DMS114 treated with DMSO at 0.1 percent for 48 hours (cell line): ENCODE data around the gene AGR3.
"Not testable (repeated sequence)": the region's sequence is repeated elsewhere in the genome, so short reads cannot be mapped to it uniquely, and the experiment has no call there.

Source experiments
- DNase-seq: peaks from one replicate; lab custom pipeline; 2025; ENCODE audit not compliant: unreplicated experiment; lab: John Stamatoyannopoulos, UW

AGR3 gene

DNA sequence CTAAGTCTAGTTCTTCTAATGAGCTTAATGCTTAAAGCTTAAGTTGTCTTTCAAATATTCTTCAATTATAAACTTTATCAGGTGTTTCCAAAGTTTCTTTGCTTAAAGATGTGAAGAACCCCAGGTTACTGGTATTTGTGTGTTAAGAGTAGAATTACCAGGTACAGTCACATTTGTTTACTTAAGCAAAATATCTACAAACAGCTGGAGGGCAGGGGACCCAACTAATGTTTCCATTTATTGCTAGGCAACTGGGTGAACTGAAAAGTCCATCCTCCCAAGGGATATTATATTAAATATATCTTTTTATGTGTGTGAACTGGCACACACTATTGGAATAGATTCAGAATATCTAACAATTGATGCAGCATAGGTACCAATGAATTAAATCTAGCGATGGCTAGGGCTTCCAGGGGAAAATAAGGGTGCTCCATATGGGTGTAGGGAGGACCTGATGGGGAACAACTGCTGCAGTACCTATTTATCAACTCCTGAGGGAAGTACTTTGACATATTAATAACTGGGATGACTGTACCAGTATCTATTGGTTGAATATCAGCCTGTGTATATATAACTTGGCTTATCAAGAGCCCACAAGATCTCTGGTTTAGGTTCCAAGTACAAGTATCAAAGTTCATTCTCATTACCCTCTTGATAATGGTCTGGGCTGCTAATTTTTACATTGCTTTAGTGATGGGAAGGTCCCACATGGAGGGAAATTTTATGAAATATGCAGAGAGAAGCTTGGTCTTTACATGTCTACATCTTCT, 10.3 kb upstream of the AGR3 start:
- DNase-seq = no peak

DNA sequence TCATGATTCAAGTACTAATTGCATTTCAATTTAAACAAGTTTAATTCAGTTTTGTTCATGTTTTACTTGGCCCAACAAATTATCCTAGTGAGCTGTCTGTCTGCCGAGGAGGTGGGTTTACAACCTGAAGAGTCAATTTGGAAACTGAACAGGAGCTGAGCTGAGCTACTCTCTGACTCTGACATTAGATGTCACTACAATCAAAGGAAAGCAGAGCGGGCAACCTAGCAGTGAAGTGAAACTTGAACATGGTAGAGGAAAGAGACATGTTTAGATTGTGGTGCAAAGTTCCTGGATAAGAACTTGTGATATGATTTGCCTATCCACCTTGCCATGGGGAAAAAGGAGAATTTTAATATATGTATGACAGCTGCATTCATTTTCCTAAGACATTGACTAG, 9.6 kb upstream of the AGR3 start:
- no peak for DNase-seq

DNA sequence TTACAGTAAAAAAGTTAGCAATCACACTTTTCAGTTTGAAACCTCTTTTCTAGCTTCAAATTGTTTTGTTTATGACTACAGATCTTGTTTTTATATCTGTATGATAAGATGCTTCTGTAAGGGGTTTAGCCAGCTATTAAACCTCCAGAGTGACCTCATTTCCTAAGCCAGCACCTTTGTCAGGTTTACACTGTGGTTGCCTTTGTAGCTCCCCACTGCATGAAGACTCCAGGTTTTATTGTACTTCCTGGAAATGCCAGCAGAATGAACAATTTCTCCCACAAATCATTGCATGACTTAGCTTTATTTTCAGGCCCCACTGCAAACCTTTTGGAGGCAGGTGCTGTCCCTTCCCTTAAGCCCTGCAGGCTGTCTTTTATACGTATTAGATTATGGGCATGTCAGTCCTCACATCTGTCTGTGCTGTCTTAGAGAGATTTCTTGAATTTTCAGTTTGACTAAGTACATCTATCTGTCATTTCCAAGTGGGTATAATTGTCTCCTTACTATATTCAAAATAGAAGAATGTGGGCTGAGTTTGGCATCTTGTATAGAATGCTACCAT, 8.2 kb upstream of the AGR3 start:
- no peak for DNase-seq

DNA sequence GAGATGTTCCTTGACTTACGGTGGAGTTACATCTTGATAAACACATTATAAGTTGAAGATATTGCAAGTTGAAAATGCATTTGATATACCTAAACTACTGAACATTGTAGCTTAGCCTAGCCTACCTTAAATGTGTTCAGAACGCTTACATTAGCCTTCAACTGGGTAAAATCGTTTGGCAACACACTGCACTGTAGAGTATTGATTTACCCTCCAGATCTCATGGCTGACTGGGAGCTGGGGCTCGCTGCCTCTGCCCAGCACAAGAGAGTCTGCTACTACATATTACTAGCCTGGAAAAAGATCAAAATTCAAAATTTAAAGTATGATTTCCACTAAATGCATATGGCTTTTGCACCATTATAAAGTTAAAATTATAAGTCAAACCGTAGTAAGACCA, 7.5 kb upstream of the AGR3 start:
- no peak for DNase-seq

DNA sequence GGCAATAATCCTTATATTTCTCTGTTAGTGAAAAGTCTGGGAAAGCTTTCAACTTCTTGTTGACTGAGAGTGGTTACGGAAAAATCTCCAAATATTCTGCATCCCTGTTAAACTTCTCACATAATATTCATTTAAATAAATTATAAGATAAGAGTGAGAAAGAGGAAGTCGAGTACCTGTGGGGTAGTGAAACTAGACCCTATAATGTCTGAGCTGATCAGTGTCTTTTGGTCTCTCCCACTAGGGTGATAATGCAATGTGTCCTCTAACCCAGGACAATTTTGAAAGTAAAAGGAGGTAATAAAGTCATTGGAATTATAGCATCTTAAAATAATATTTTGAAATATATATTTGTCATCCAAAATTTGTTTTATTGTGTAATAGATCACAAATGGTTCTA, 2.1 kb upstream of the AGR3 start:
- no peak for DNase-seq

GRCh38 chr7:16880554-16880953, 1.2 kb downstream of the AGR3 start:
- no peak for DNase-seq

GRCh38 chr7:16879181-16879580, 2.6 kb downstream of the AGR3 start:
- no peak for DNase-seq

- DNase-seq = no peak
Observed at GRCh38 chr7:16875861-16876260, 5.9 kb downstream of the AGR3 start.

DNA sequence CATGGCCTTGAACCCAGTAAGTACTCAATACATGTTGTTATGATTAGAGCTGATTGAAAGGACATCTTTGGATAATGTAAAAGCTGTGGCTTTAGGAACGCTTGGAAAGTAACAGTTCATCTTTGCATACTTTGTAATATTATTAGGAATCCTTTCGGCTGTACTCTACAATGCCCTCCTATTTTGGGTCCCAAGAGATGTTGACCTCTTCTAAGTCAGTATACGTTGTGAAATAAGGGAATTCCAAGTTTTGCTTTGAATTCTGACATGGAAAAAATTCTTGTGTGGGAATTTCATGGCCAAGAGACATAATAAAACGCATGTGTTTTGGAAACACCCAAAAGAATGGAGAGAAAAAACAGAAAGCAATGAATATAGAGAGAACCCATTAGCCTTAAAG, 7.7 kb downstream of the AGR3 start:
- no peak for DNase-seq

DNA sequence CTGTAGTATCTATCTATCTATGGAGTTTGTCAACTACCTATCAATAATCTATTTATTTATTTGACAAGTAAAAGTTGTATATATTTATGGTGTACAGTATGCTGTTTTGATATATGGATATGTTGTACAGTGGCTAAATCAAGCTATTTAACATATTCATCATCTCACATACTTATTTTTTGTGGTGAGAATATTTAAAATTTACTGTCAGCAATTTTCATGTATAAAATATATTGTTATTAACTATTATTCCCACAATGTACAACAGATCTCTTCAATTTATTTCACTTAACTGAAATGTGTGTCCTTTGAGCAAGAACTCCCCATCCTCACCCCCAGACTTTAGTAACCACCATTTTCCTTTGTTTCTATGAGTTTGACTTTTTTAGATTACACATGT, 14.5 kb downstream of the AGR3 start:
- DNase-seq = no peak

GRCh38 chr7:16853189-16853588, 28.6 kb downstream of the AGR3 start:
- not testable (repeated sequence) for DNase-seq

GRCh38 chr7:16851829-16852228, 30.0 kb downstream of the AGR3 start:
- DNase-seq = no peak

DNA sequence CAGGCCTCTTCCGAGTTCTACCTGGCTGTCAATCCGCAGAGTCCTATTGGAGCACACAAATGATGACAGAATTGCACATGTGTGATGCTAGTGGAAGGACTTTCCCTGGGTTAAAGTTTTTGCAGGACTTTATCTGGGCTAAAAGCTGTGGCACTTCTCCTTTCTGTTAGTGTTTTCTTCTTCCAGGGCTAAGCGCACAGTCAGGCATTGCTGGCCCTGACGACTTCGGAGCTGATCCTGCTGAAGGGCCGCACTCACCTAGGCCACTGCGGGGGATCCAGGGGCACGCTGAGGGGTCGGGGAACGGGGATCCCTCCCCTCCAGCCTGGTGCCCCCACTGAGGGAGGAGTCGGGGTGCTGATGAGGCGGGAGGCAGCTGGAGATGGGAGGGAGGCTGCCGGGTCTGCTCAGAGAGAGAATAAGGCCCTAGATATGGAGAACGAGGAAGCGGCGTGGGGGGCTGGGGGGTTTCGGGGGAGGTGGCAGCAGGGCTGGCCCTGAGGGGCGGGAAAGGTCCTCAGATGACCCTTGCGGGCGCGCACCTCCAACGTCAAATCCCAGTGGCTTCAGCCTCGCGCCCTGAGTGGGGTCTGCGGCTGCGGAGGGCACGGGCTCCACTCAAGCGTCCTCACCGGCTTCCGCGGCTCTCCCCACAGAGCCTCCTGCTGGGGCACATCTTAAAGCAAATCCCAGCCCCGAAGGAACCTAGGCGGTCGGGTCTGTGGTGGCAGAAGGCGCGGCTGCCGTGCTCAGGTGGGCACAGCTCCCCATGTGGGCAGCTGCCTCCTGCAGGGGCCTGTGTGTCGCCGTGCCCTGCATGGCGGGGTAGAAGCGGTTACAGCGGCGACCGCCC, 30.9 kb downstream of the AGR3 start:
- DNase-seq = no peak

GRCh38 chr7:16849296-16850148, 32.3 kb downstream of the AGR3 start:
- DNase-seq = no peak

GRCh38 chr7:16847381-16847860, 34.4 kb downstream of the AGR3 start:
- DNase-seq = no peak

DNA sequence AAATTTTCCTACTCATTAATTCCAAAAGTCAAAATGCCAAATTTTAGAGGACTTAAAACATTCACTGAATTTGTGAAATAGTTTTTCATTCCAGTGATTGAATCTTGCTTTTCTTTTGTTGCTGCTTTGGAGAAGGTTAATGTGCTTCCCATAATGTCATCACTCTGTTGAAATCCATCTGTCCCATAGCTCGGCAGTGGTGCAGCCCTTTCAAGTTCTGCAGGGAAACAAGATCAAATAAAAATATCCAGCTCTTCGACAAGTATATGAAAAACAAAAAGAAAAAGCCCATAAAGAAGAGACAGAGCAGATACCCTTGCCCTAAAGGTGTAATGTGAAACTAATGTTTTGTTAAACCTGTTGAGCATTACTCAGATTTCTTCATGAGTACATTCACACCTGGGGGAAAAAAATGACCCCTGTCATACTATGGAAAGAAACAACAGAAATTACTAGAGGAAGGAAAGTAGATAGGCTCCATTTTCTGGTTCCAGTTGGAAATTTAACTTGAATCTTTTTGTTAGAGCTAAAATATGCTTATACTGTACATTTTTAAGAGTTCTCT, 35.1 kb downstream of the AGR3 start:
- no peak for DNase-seq

- no peak for DNase-seq
Observed at GRCh38 chr7:16845746-16846145, 36.0 kb downstream of the AGR3 start.

- no peak for DNase-seq
Observed at GRCh38 chr7:16841681-16842080, 40.1 kb downstream of the AGR3 start.

- no peak for DNase-seq
Observed at GRCh38 chr7:16840094-16840493, 41.7 kb downstream of the AGR3 start.

DNA sequence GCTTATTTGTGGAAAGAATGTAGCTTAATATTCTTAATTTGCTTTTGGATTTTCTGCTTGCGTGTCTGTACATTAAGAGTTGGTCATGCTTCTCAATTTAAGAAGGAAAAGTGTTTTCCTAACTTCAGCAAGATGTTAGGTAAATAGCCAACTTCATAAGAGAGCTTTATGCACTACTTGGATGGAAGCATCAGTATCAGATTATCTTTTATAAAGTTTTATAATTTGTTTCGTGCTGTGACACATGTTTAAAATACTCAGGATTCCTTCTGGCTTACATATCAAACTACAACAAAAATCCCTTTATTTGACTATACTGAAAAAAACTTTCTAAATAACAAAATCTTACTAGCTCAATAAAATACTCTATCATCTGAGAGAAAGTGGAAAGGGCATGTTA, 42.1 kb downstream of the AGR3 start:
- DNase-seq = no peak

- no peak for DNase-seq
Observed at GRCh38 chr7:16838891-16839290, 42.9 kb downstream of the AGR3 start.
